Smooth muscle cell of trachea (primary cell): ENCODE measurements around the gene SEC23B. TPM values are rescaled to one million over a fixed set of nuclear protein-coding genes. Genes with fewer than 3 reads are reported as not detected.

ENCODE experiments used
- total RNA-seq: library from RNA; depleted of rRNA; stranded (reverse); fragments of >200 nt; gene quantifications from 2 replicates; pipeline ENCODE4 v1.2.1, GENCODE V29; 2014

The SEC23B gene
- 35.2 and 41.4 TPM in 2 replicates for total RNA-seq

DNA sequence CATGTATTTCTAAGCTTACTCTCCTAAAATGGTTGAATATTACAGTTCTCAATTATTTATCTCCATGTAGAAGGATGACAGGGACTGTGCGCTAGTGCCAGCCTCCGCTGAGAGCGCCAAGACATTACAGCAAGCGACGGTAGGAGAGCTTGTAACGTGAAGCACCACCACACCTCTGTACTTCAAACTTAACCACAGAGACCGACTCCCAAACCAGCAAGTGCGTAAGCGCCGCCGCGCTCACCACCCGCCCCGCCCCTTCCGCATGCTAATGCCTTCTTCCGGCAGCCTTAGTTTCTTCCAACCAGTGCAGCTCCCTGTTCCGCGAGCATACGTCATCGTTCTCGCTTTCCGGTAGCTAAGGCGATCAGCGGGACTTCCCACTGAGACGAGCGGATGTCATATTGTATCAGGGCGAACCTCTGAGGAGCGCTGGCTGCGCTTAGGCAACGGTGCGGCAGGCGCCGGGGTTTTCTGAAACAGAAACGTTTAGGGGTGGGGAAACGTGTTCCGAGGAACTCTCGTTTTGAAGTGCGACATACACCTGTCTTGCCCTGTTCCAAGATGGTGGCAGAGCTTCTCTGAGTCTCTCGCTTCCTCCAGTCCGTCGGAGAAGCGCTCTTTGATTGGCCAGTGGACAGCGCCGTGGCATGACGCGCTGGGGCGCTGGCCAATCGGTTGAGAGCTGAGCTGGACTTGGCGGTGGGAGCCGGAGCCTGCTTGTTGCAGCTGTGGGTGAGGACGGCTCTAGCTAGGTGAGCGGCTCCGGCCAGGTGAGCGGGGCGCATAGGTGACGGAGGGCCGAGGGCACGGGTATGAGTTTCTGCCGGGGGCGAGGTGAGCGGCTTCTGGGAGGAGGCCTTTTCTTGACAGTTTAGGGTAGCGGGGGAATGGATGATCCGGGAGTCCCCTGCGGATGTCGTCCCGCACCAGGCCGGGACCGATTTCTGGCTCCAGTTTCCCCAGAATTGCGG is at the start of gene SEC23B:
SEC23B (plus strand) TSS at position 723 of the 974 bp plus-strand sequence. CDS start 2,896 bp downstream, outside the sequence.

GRCh38 chr20:18466894-18467730 is 40.6 kb upstream of the SEC23B start, which contains the start of the genes DZANK1 and POLR3F:
DZANK1 (minus strand) TSS chr20:18467030; CDS start chr20:18465358, 1,672 bp downstream.
POLR3F (plus strand) TSS chr20:18467390; CDS start chr20:18467507, 117 bp downstream.

GRCh38 chr20:18496740-18497592 is 10.8 kb upstream of the SEC23B start, which contains the start of gene RBBP9:
RBBP9 (minus strand) TSS chr20:18497225; CDS start chr20:18497167, 58 bp downstream.

DNA sequence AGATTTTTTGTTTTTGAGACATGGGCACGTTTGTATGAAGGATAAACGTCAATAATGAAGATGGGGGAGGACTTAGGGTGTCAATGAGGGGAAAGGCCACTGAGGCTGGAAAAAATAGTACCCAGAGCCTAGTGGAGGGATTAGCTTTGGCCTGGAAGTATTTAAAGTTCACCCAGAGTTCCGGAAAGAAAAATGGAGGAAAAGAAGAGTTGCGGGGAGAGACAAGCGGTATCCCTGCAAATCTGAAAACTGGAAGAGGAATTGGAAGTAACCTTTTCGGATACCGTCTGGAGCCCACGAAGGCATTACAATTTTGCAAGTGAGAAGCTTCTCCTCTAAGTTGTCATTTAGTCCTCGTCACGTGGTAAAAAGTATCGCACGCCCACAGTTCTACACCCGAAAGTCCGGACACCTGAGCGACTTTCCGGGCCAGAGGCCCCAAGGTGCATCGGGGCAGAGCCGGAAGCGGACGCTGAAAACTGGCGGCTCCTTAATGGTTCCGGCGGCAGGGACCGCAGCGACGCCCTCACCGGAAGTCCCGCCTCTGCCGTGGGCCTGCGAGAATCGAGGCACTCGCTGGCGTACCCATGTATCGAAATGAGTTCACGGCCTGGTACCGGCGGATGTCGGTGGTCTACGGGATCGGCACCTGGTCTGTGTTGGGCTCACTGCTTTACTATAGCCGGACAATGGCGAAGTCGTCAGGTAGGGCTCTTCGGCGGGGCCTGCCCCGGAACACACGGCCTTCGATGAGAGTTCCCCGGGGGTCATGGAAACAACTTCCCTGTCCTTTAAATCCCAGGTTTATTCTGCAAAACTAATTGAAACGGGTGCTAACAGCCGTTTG is 59.4 kb downstream of the SEC23B start, which contains the start of gene SMIM26:
SMIM26 (plus strand) TSS at position 541 of the 847 bp plus-strand sequence; CDS start at position 588, 47 bp downstream.

GRCh38 chr20:18587665-18588573 is 80.2 kb downstream of the SEC23B start, which contains the start of gene DTD1:
DTD1 (plus strand) TSS chr20:18588054; CDS start chr20:18588073, 19 bp downstream.

Other genes starting within 250 kb of the SEC23B start
- gene ZNF133, start 219.4 kb upstream of the SEC23B start, total RNA-seq: 26.0 and 30.4 TPM in 2 replicates
- gene DZANK1, start 40.9 kb upstream of the SEC23B start, total RNA-seq: 0.83 and 1.3 TPM in 2 replicates
- 11.5 and 18.0 TPM in 2 replicates for gene POLR3F, start 40.5 kb upstream of the SEC23B start, total RNA-seq
- 15.9 and 17.3 TPM in 2 replicates for gene RBBP9, start 10.7 kb upstream of the SEC23B start, total RNA-seq
- gene SMIM26, start 59.5 kb downstream of the SEC23B start, total RNA-seq: 52.9 and 93.4 TPM in 2 replicates
- 53.9 and 130 TPM in 2 replicates for gene DTD1, start 80.1 kb downstream of the SEC23B start, total RNA-seq